Activated T-helper 1 cell treated with anti-CD3 and anti-CD28 coated beads, Interleukin-2, amount 50 U/mL, for 16 hours (primary cell): Measurements from ENCODE around the gene HIRA.

Experiments
- DNase-seq, 2 donors: peaks; one replicate each; pipeline ENCODE4 v3.0.0-alpha.2; 2020; ENCODE audit warnings: low read depth in 1 of 2, low spot score in 1 of 2

HIRA gene

GRCh38 chr22:19410941-19411689 is 20.4 kb downstream of the HIRA start:
- DNase-seq: no peak

DNA sequence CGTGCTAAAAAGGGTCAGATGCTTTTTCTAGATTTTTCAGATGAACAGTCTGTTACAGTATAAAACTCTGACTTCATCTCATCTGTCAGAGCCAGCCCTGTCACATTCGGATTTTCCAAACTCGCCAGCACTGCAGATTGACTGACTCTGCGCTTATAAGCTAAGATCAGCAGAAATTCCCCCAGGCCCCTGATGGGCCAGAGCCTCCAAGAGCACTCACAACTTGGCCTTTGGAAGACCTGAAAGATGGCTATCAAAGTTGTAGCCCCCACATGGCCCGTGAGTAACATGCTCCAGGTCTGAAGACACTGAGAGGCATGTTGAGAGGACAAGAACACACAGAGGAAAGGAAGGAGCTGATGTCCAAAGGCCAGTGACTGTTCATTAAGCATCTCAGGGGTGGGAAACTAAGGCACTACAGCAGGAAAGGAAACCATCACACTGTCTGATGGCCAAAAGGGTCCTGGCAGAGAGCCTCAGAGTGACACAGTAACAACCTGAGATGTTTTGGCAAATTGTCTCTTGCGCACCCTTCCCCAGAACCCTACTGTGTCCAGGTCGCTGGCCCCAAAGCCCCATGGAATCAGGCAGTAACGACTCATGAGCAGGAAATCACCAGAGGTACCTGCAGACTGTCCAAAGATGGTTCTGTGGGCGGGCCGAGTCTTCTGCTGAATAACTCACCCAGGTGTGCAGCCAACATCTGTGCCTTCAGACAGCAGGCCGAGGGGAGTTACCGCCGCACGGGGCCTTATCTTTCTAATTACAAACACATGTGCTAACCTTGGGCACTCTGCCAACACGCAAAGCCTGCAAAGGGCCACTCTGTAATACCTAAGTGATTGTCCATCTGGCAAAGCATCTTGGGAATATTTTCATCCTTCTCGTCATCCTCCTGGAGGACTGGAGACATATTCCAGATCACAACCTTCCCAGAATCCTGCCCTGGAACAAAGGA is 23.6 kb downstream of the HIRA start:
- DNase-seq: no peak

GRCh38 chr22:19406846-19407245 is 24.7 kb downstream of the HIRA start:
- no peak for DNase-seq

DNA sequence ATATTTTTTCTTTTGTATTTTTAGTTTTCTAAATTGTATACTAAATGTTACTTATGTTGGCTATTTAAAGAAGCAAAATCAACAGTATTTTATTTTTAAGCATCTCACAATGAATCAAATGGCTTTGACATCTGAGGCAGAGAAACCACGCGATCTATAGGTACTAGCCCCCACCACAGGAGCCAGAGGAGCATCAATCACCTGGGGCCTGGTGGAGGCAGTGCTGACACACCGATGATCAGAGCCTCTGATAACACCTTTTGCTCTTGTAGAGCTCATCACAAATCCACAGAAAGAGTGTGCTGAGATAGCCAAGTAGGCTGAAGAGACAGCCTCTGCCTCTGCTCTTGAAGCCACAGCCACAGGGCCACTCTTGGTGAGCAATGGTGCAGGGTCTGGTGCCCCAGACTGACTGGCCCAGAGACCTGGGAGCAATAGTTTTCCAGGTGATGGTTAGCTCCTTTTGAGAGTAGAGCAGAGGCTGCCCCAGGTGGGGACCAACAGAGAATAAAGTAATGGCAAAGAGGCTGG is 25.2 kb downstream of the HIRA start:
- no peak for DNase-seq

DNA sequence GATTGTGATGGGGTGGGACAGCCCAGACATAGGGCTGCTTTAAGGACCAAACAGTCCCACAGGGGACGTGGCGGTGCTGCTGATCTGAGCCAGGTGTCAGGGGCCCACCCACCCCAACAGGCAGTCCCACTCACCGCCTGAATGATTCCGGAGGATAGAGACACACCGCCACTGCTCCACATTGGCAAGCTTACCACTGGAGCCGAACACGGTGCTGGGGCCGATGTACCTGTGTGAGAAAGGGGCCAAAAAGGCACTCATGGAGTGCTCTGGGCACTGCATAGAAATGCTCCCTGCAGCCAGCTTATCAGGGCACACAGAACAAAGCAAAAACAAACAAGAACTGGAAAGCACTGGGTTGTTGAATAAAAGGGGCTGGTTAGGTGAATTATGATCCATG is 25.9 kb downstream of the HIRA start:
- no peak for DNase-seq

GRCh38 chr22:19405133-19405532 is 26.4 kb downstream of the HIRA start:
- no peak for DNase-seq

GRCh38 chr22:19404676-19405075 is 26.9 kb downstream of the HIRA start:
- DNase-seq: no peak

GRCh38 chr22:19402642-19403191 is 28.8 kb downstream of the HIRA start:
- no peak for DNase-seq

- DNase-seq: no peak
These were observed 30.1 kb downstream of the HIRA start for GRCh38 chr22:19401483-19401882.

- DNase-seq: no peak
These were observed 30.7 kb downstream of the HIRA start for GRCh38 chr22:19400881-19401280.

GRCh38 chr22:19398652-19399051 is 32.9 kb downstream of the HIRA start:
- no peak for DNase-seq

DNA sequence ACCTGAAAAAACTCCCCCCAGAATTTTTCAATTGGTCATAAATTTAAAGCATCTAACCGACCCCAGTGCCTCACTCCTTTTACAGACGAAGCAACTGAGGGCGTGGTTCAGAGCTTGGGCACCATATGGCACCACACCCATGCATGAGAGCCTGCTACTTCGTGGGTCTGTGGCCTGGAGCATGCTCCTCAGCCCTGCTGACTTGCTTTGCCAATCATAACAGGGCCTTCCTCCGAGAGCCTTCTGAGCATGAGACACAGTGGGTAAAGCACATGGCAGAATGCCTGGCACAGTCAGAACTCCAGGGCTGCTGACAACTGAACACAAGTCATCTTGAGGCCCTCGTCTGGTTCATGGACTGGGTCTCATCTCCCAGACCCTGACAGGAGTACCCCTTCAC is 33.3 kb downstream of the HIRA start:
- DNase-seq: no peak

GRCh38 chr22:19397734-19398104 is 33.8 kb downstream of the HIRA start:
- no peak for DNase-seq

- no peak for DNase-seq
These were observed 34.4 kb downstream of the HIRA start for GRCh38 chr22:19396934-19397733.

DNA sequence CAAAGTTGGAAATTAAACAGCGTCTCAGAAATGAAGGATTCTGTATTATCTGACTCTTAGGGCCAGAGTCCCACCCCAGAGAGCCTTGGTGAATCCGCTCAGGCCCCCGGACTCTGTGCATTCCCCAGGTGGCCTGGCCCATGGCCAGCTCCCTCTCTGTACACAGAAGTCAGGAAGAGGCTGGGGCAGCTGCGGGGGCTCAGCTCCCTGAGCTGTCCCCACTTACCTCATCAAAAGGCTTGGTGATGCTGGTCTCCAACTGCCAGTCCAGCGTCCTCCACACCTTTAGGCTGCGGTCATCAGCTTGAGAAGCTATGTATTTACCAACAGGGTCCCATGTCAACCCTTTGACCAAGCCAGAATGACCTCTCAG is 35.0 kb downstream of the HIRA start:
- no peak for DNase-seq

GRCh38 chr22:19395276-19395675 is 36.3 kb downstream of the HIRA start:
- DNase-seq: no peak

- no peak for DNase-seq
These were observed 37.1 kb downstream of the HIRA start for GRCh38 chr22:19394274-19395050.

GRCh38 chr22:19393704-19394103 is 37.8 kb downstream of the HIRA start:
- no peak for DNase-seq

DNA sequence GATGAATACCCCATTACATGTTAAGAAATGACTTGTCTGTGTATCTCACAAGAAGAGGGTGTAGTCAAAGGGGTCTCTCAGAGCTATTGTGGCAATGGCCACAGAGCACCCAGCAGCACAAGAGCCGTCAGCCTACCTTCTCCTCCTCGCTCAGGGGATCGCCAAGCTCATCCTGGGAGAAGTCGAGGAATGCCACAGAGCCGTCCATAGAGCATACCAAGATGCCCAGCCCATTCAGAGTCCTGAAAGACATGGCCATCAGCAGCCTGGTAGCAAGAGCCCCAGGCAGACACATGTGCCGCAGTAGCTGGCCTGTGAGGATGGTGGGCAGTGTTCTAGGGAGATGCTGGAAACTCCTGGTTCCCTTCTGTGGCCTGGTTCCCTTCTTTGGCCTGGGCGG is 44.0 kb downstream of the HIRA start:
- no peak for DNase-seq

- no peak for DNase-seq
These were observed 44.5 kb downstream of the HIRA start for GRCh38 chr22:19387038-19387437.
